Loucy (cell line): ENCODE results near the gene PPARG.

ENCODE experiments used
- H2AFZ ChIP-seq: fragments of 200-600 bp; sonication (generic); 2 replicates; pipeline ENCODE4 v1.6.0; 2016; ENCODE audit warnings: antibody characterized with exemption, mild to moderate bottlenecking, low read length, moderate library complexity
- H3F3A ChIP-seq: fragments of 200-600 bp; 2 replicates; pipeline ENCODE4 v1.6.0; 2016; ENCODE audit warnings: antibody characterized with exemption, low read depth, mild to moderate bottlenecking
- H3K27me3 ChIP-seq: fragments of 200-600 bp; sonication (generic); 2 replicates; pipeline ENCODE4 v1.6.1; 2014; ENCODE audit warnings: low read length, mild to moderate bottlenecking; ENCODE audit not compliant: insufficient read depth, poor library complexity, severe bottlenecking
- H3K36me3 ChIP-seq: fragments of 200-600 bp; sonication (generic); 2 replicates; pipeline ENCODE4 v1.6.1; 2016; ENCODE audit warnings: low read length; ENCODE audit not compliant: insufficient read depth
- H3K4me1 ChIP-seq: fragments of 200-600 bp; sonication (generic); 2 replicates; pipeline ENCODE4 v1.5.1; 2014; ENCODE audit warnings: low read length, mild to moderate bottlenecking; ENCODE audit not compliant: insufficient read depth, poor library complexity, severe bottlenecking
- H3K4me2 ChIP-seq: fragments of 200-600 bp; sonication (generic); 2 replicates; pipeline ENCODE4 v1.6.0; 2014; ENCODE audit warnings: antibody characterized with exemption, low read length, low read depth, mild to moderate bottlenecking; ENCODE audit not compliant: poor library complexity, severe bottlenecking
- H3K4me3 ChIP-seq: fragments of 200-600 bp; sonication (generic); 2 replicates; pipeline ENCODE4 v1.5.1; 2014; ENCODE audit warnings: low read length, mild to moderate bottlenecking, mixed read lengths; ENCODE audit not compliant: poor library complexity, severe bottlenecking
- H3K79me2 ChIP-seq: fragments of 200-600 bp; sonication (generic); 2 replicates; pipeline ENCODE4 v1.6.1; 2014; ENCODE audit warnings: low read length; ENCODE audit not compliant: insufficient read depth
- H3K9ac ChIP-seq: fragments of 200-600 bp; sonication (generic); 2 replicates; pipeline ENCODE4 v1.6.0; 2014; ENCODE audit warnings: mild to moderate bottlenecking, low read depth, low read length, moderate library complexity; ENCODE audit not compliant: poor library complexity, severe bottlenecking
- H3K9me2 ChIP-seq: fragments of 200-600 bp; sonication (generic); replicated peaks from 2 replicates; pipeline ENCODE4 v1.6.1; 2016; ENCODE audit warnings: low read depth, low read length, mixed read lengths
- H3K9me3 ChIP-seq: fragments of 200-600 bp; sonication (generic); 2 replicates; pipeline ENCODE4 v1.6.1; 2014; ENCODE audit warnings: mild to moderate bottlenecking, antibody characterized with exemption, low read length, low read depth; ENCODE audit not compliant: insufficient read depth
- H4K20me1 ChIP-seq: fragments of 200-600 bp; sonication (generic); 2 replicates; pipeline ENCODE4 v1.6.0; 2014; ENCODE audit warnings: antibody characterized with exemption, low read length, mild to moderate bottlenecking; ENCODE audit not compliant: insufficient read depth, poor library complexity, severe bottlenecking
- CTCF ChIP-seq: fragments of 200-600 bp; sonication (generic); conservative IDR thresholded peaks from 2 replicates; pipeline ENCODE4 v1.5.1; 2014; ENCODE audit warnings: mild to moderate bottlenecking, antibody characterized with exemption, low read length
- EZH2phosphoT487 ChIP-seq: fragments of 200-600 bp; IDR thresholded peaks from 2 replicates; pipeline ENCODE4 v1.6.1; 2018; ENCODE audit warnings: antibody characterized with exemption, mild to moderate bottlenecking, moderate library complexity, borderline replicate concordance

PPARG gene

GRCh38 chr3:12472000-12472610 lies 183.2 kb downstream of the PPARG start:
- Histone ChIP-seq H3K27me3 (no peaks in the 10 kb centered on the region), H3K9me3 (no peaks in the 10 kb centered on the region), H2AFZ (no peak overlapping the region), H3F3A (no peaks in the 10 kb centered on the region), H4K20me1 (no peaks in the 10 kb centered on the region), H3K4me3 (no peak overlapping the region), H3K9me2 (no peaks in the 10 kb centered on the region), H3K9ac (no peak overlapping the region), H3K4me1 (peaks cover 14% of the 10 kb centered on the region), H3K79me2 (no peaks in the 10 kb centered on the region), H3K36me3 (no peaks in the 10 kb centered on the region), H3K4me2 (no peak overlapping the region)
- TF ChIP-seq EZH2phosphoT487 (no peak), CTCF (no peak)

GRCh38 chr3:12472796-12473195 lies 183.9 kb downstream of the PPARG start:
- H3K4me2 ChIP-seq, result no peak overlapping the region
- no peaks in the 10 kb centered on the region for H3K9me2 ChIP-seq
- no peaks in the 10 kb centered on the region for H3K36me3 ChIP-seq
- H4K20me1 ChIP-seq, result no peaks in the 10 kb centered on the region
- H3K9me3 ChIP-seq, result no peaks in the 10 kb centered on the region
- H3K79me2 ChIP-seq, result no peaks in the 10 kb centered on the region
- no peaks in the 10 kb centered on the region for H3K27me3 ChIP-seq
- H3K4me3 ChIP-seq, result no peak overlapping the region
- H3K9ac ChIP-seq, result no peak overlapping the region
- no peak for TF ChIP-seq EZH2phosphoT487
- no peak for TF ChIP-seq CTCF
- no peaks in the 10 kb centered on the region for H3F3A ChIP-seq
- H2AFZ ChIP-seq, result no peak overlapping the region
- H3K4me1 ChIP-seq, result peaks cover 14% of the 10 kb centered on the region

- H3K79me2 ChIP-seq, result no peaks in the 10 kb centered on the region
- no peaks in the 10 kb centered on the region for H3K9me3 ChIP-seq
- TF ChIP-seq CTCF (no peak), EZH2phosphoT487 (no peak)
- no peaks in the 10 kb centered on the region for H3K9me2 ChIP-seq
- H4K20me1 ChIP-seq, result no peaks in the 10 kb centered on the region
- H3F3A ChIP-seq, result no peaks in the 10 kb centered on the region
- peaks cover 14% of the 10 kb centered on the region for H3K4me1 ChIP-seq
- H2AFZ ChIP-seq, result no peak overlapping the region
- no peak overlapping the region for H3K4me3 ChIP-seq
- H3K27me3 ChIP-seq, result no peaks in the 10 kb centered on the region
- H3K4me2 ChIP-seq, result no peak overlapping the region
- no peaks in the 10 kb centered on the region for H3K36me3 ChIP-seq
- H3K9ac ChIP-seq, result no peak overlapping the region
Measured at GRCh38 chr3:12473511-12473910, 184.6 kb downstream of the PPARG start.
